Kidney (tissue), 14 donors: ENCODE measurements around the gene FAM13A. TPM values are rescaled to one million over a fixed set of nuclear protein-coding genes. Genes with fewer than 3 reads are reported as not detected.

ENCODE experiments used
- DNase-seq, 5 donors: peaks; one replicate each; pipeline ENCODE4 v3.0.0-alpha.2; 2013 to 2020
- FAIRE-seq: peaks from 2 replicates; lab custom pipeline; 2012; peaks lifted over from hg19 to GRCh38; lab: Jason Lieb, UNC
- H3K27ac ChIP-seq, 2 donors: one replicate each; pipeline ENCODE4 v1.7.0; 2013; ENCODE audit warnings: low read depth in 2 of 2, low read length in 2 of 2, inconsistent platforms in 1 of 2
- H3K27me3 ChIP-seq: one replicate; pipeline ENCODE4 v1.7.1; 2013; ENCODE audit warnings: low read length, inconsistent platforms; ENCODE audit not compliant: control insufficient read depth, insufficient read depth
- H3K36me3 ChIP-seq, 3 donors: one replicate each; pipeline versions ENCODE4 v1.7.0 to v1.7.1; 2013; ENCODE audit warnings: low read length in 3 of 3, control low read depth in 1 of 3, inconsistent platforms in 1 of 3; ENCODE audit not compliant: insufficient read depth in 3 of 3, control insufficient read depth in 2 of 3
- H3K4me1 ChIP-seq, 3 donors: one replicate each; pipeline versions ENCODE4 v1.7.0 to v1.7.1; 2013; ENCODE audit warnings: low read length in 3 of 3, inconsistent platforms in 1 of 3, low read depth in 1 of 3; ENCODE audit not compliant: control insufficient read depth in 2 of 3, insufficient read depth in 2 of 3
- H3K4me3 ChIP-seq, 3 donors: one replicate each; pipeline versions ENCODE4 v1.7.0 to v1.8.1; 2013; ENCODE audit warnings: low read length in 3 of 3, control low read depth in 1 of 3, inconsistent platforms in 1 of 3
- H3K9ac ChIP-seq, 3 donors: one replicate each; pipeline versions ENCODE4 v1.7.0 to v1.7.1; 2013; ENCODE audit warnings: low read length in 3 of 3, control low read depth in 1 of 3, inconsistent platforms in 1 of 3
- H3K9me3 ChIP-seq, 3 donors: one replicate each; pipeline versions ENCODE4 v1.7.0 to v1.7.1; 2013; ENCODE audit warnings: low read length in 3 of 3, control low read depth in 1 of 3, inconsistent platforms in 1 of 3; ENCODE audit not compliant: control insufficient read depth in 2 of 3, insufficient read depth in 1 of 3
- CTCF ChIP-seq: IDR thresholded peaks from 3 replicates; pipeline ENCODE4 v1.5.1; 2012; ENCODE audit warnings: mild to moderate bottlenecking, moderate library complexity, borderline replicate concordance; ENCODE audit not compliant: insufficient read depth; ENCODE audit errors: extremely low read depth
- intact Hi-C: fragments of 100-400 bp; cut with DNase I; formaldehyde crosslinking; loops from one replicate; pipeline ENCODE4 v1.11.1; 2022
- polyA plus RNA-seq: library from polyadenylated mRNA; stranded (reverse); fragments of 350-450 nt; fragmentation: Illumina TruSeq; extraction: RNeasy Lipid Tissue Mini Kit (QIAGEN cat#74804); gene quantifications from one replicate; pipeline ENCODE4 v1.2.3, GENCODE V29; 2014; ENCODE audit warnings: low read depth, low replicate concordance; ENCODE audit not compliant: insufficient read depth
- total RNA-seq: library from RNA; stranded (reverse); fragmentation: NEBNext Ultra II Directional; extraction: Animal tissue kit (Norgen Biotek cat#: 25700); gene quantifications from one replicate; pipeline ENCODE4 v1.2.1, GENCODE V29; 2021
- donor health status: control.
- donor health status: control.
- donor health status: control.
- donor health status: control.
- donor health status: control.
- donor health status: DM: yes; HTN: yes; CAD: no.
- donor health status: Normal renal cell carcinoma (clear cell type).

FAM13A gene
- total and polyA plus RNA-seq, 2 donors from 2014 or later: 12.9 to 48.3 TPM

- no peak for FAIRE-seq
- no peak for DNase-seq
- intact Hi-C loops: no loop called here
- Histone ChIP-seq H3K27ac (no peak overlapping the region), H3K4me1 (no peaks in the 10 kb centered on the region), H3K4me3 (no peak overlapping the region), H3K36me3 (no peaks in the 10 kb centered on the region), H3K9me3 (no peaks in the 10 kb centered on the region), H3K27me3 (no peaks in the 10 kb centered on the region), H3K9ac (no peak overlapping the region)
- TF ChIP-seq CTCF: no peak
These were observed 146.9 kb downstream of the FAM13A start for GRCh38 chr4:88910101-88910500.

- Histone ChIP-seq H3K4me1 (no peaks in the 10 kb centered on the region), H3K9ac (no peak overlapping the region), H3K9me3 (no peaks in the 10 kb centered on the region), H3K27me3 (no peaks in the 10 kb centered on the region), H3K4me3 (no peak overlapping the region), H3K27ac (no peak overlapping the region), H3K36me3 (peaks cover 0 to 2% (median 0%) of the 10 kb centered on the region in 3 donors)
- no peak for TF ChIP-seq CTCF
- intact Hi-C loops: no loop called here
- no peak for FAIRE-seq
- DNase-seq: no peak
These were observed 148.5 kb downstream of the FAM13A start for GRCh38 chr4:88908521-88908920.

- intact Hi-C loops: no loop called here
These were observed 149.0 kb downstream of the FAM13A start for GRCh38 chr4:88908003-88908402.

More at GRCh38 chr4:88908003-88908402, 149.0 kb downstream of the FAM13A start:
- peaks cover 0 to 3% (median 0%) of the 10 kb centered on the region in 3 donors for H3K9me3 ChIP-seq
- FAIRE-seq (no peak), DNase-seq (no peak)
- no peak overlapping the region for H3K27ac ChIP-seq
- no peak overlapping the region for H3K4me3 ChIP-seq
- TF ChIP-seq CTCF: no peak
- no peaks in the 10 kb centered on the region for H3K4me1 ChIP-seq
- H3K36me3 ChIP-seq: peaks cover 0 to 2% (median 0%) of the 10 kb centered on the region in 3 donors
- H3K27me3 ChIP-seq: no peaks in the 10 kb centered on the region
- H3K9ac ChIP-seq: no peak overlapping the region
